Measurements from ENCODE around the gene RTN4RL1. TPM values are rescaled to one million over a fixed set of nuclear protein-coding genes. Genes with fewer than 3 reads are reported as not detected.

RTN4RL1 gene
- total RNA-seq, 1 donor from 2014 or later, result 50.3 TPM

DNA sequence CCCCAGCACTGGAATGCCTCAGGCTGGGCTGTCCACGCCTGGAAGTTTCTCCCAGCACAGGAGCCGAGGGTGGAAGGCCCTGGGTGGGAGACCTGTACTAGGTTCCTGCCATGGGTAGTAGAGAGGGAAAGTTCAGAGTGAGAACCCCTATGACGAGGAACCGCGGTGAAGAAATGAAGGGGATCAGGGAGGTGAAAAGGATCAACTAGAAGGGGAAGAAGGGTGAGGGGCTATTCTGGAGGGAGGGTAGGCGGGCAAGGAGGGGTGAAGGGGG is 35.2 kb upstream of the RTN4RL1 start:
- H3K4me1 Mint-ChIP-seq (ENCODE audit: low read depth, unreplicated experiment), result peaks cover 12% of the 10 kb centered on the region
- no peak overlapping the region for H3K4me3 Mint-ChIP-seq (ENCODE audit: unreplicated experiment)
- H3K36me3 Mint-ChIP-seq (ENCODE audit: unreplicated experiment), result no peaks in the 10 kb centered on the region
- no peak overlapping the region for H3K27ac Mint-ChIP-seq (ENCODE audit: unreplicated experiment)
- peaks cover 5% of the 10 kb centered on the region for H3K9me3 Mint-ChIP-seq (ENCODE audit: unreplicated experiment)
- TF ChIP-seq, protein P1, sequence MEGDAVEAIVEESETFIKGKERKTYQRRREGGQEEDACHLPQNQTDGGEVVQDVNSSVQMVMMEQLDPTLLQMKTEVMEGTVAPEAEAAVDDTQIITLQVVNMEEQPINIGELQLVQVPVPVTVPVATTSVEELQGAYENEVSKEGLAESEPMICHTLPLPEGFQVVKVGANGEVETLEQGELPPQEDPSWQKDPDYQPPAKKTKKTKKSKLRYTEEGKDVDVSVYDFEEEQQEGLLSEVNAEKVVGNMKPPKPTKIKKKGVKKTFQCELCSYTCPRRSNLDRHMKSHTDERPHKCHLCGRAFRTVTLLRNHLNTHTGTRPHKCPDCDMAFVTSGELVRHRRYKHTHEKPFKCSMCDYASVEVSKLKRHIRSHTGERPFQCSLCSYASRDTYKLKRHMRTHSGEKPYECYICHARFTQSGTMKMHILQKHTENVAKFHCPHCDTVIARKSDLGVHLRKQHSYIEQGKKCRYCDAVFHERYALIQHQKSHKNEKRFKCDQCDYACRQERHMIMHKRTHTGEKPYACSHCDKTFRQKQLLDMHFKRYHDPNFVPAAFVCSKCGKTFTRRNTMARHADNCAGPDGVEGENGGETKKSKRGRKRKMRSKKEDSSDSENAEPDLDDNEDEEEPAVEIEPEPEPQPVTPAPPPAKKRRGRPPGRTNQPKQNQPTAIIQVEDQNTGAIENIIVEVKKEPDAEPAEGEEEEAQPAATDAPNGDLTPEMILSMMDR (IDR thresholded peaks at IDR 0.05; ENCODE audit: partially characterized antibody, unreplicated experiment), result no peak
- no peak for DNase-seq
- peaks cover 11% of the 10 kb centered on the region for H3K27me3 Mint-ChIP-seq (ENCODE audit: unreplicated experiment)

DNA sequence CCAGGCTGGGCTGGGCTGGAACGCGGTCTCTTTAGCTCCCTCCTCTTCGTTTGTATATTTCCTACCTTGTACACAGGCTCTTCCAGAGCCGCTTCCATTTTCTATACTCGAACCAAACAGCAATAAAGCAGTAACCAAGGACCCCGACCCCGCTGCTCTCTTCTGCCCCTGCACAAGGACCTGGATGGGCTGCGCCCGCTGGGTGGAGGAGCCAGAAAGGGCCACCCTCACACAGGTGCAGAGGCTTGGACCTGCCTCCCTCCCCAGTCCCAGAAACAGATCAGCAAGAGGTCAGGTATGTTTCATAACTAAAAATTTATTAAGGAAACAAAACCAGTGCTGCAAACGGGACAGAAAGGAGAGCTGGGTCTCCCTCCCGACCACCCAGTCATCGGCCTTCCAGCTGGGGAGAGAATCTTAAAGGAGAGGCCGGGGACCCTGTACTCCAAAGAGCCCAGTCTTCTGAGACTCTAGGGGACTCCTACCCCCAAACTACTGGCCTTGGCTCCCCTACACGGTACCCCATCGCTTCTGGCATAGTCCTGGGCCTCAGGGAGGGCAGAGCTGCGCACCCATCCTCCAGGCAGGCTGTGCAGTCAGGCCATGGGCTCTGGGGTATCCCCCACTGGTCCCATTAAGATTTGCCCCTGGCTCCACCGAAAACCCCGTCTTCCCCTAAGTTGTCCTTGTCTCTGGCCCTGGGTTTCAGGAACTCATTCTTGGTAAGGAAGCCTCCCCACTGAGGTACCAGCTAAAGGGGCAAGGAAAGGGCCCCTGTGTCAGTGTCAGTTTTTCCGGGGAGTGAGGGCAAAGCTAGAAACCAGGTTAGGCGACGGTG is 34.6 kb upstream of the RTN4RL1 start:
- Mint-ChIP-seq H3K4me1 (ENCODE audit: low read depth, unreplicated experiment) (peaks cover 12% of the 10 kb centered on the region), H3K27ac (ENCODE audit: unreplicated experiment) (no peak overlapping the region), H3K27me3 (ENCODE audit: unreplicated experiment) (peaks cover 11% of the 10 kb centered on the region), H3K9me3 (ENCODE audit: unreplicated experiment) (peaks cover 3% of the 10 kb centered on the region), H3K36me3 (ENCODE audit: unreplicated experiment) (no peaks in the 10 kb centered on the region), H3K4me3 (ENCODE audit: unreplicated experiment) (peak overlapping the region; percentile 23)
- no peak for DNase-seq
- TF ChIP-seq, protein P1 (IDR thresholded peaks at IDR 0.05; ENCODE audit: partially characterized antibody, unreplicated experiment), result no peak

DNA sequence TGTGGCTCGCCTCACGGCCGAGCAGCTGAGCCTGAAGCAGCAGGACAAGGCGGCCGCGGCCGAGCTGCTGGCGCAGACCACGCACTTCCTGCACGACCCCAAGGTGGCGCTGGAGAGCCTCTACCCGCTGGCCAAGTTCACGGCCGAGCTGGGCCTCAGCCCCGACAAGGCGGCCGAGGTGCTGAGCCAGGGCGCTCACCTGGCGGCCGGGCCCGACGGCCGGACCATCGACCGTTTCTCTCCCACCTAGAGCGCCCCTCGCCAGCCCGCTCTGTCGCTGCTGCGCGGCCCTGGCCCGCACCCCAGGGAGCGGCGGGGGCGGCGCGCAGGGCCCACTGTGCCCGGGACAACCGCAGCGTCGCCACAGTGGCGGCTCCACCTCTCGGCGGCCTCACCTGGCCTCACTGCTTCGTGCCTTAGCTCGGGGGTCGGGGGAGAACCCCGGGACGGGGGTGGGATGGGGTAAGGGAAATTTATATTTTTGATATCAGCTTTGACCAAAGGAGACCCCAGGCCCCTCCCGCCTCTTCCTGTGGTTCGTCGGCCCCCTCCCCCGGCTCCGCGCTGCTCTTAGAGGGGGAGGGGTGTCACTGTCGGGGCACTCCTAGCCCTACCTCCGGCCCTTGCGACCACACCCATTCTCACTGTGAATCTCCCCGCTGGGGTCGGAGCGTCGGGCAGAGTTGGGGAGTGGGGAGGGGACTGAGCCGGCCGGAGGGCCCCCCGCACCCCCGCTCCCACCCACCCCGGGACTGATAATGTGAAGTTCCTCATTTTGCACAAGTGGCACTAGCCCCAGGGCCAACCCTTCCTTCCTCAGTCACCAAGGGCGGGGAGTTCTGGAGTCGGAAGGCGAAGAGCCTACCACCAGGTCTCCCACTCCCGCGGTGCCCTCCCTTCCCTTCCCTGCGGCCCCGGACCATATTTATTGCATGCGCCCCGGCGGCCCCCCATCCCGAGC is 33.7 kb upstream of the RTN4RL1 start:
- TF ChIP-seq, protein P1 (IDR thresholded peaks at IDR 0.05; ENCODE audit: partially characterized antibody, unreplicated experiment), result peak; percentile 72
- Mint-ChIP-seq H3K27me3 (ENCODE audit: unreplicated experiment) (peaks cover 10% of the 10 kb centered on the region), H3K9me3 (ENCODE audit: unreplicated experiment) (no peaks in the 10 kb centered on the region), H3K4me1 (ENCODE audit: low read depth, unreplicated experiment) (peaks cover 9% of the 10 kb centered on the region), H3K36me3 (ENCODE audit: unreplicated experiment) (no peaks in the 10 kb centered on the region), H3K27ac (ENCODE audit: unreplicated experiment) (no peak overlapping the region), H3K4me3 (ENCODE audit: unreplicated experiment) (no peak overlapping the region)
- DNase-seq, result peak; percentile 72

DNA sequence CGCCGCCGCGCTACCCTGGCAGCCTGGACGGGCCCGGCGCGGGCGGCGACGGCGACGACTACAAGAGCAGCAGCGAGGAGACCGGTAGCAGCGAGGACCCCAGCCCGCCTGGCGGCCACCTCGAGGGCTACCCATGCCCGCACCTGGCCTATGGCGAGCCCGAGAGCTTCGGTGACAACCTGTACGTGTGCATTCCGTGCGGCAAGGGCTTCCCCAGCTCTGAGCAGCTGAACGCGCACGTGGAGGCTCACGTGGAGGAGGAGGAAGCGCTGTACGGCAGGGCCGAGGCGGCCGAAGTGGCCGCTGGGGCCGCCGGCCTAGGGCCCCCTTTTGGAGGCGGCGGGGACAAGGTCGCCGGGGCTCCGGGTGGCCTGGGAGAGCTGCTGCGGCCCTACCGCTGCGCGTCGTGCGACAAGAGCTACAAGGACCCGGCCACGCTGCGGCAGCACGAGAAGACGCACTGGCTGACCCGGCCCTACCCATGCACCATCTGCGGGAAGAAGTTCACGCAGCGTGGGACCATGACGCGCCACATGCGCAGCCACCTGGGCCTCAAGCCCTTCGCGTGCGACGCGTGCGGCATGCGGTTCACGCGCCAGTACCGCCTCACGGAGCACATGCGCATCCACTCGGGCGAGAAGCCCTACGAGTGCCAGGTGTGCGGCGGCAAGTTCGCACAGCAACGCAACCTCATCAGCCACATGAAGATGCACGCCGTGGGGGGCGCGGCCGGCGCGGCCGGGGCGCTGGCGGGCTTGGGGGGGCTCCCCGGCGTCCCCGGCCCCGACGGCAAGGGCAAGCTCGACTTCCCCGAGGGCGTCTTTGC is 32.8 kb upstream of the RTN4RL1 start:
- Mint-ChIP-seq H3K27ac (ENCODE audit: unreplicated experiment) (no peak overlapping the region), H3K9me3 (ENCODE audit: unreplicated experiment) (peaks cover 3% of the 10 kb centered on the region), H3K4me3 (ENCODE audit: unreplicated experiment) (no peak overlapping the region), H3K36me3 (ENCODE audit: unreplicated experiment) (no peaks in the 10 kb centered on the region), H3K4me1 (ENCODE audit: low read depth, unreplicated experiment) (peaks cover 5% of the 10 kb centered on the region), H3K27me3 (ENCODE audit: unreplicated experiment) (peaks cover 8% of the 10 kb centered on the region)
- TF ChIP-seq, protein P1 (IDR thresholded peaks at IDR 0.05; ENCODE audit: partially characterized antibody, unreplicated experiment), result no peak
- no peak for DNase-seq

Measured in glutamatergic neuron (in vitro differentiated cells).